Kidney (tissue), 14 donors: ENCODE measurements around the gene NCOA3. TPM values are rescaled to one million over a fixed set of nuclear protein-coding genes. Genes with fewer than 3 reads are reported as not detected.
"Not testable (repeated sequence)": the region's sequence is repeated elsewhere in the genome, so short reads cannot be mapped to it uniquely, and the experiment has no call there.

Source experiments
- DNase-seq, 5 donors: peaks; one replicate each; pipeline ENCODE4 v3.0.0-alpha.2; 2013 to 2020
- FAIRE-seq: peaks from 2 replicates; lab custom pipeline; 2012; peaks lifted over from hg19 to GRCh38; lab: Jason Lieb, UNC
- H3K27ac ChIP-seq, 2 donors: one replicate each; pipeline ENCODE4 v1.7.0; 2013; ENCODE audit warnings: low read depth in 2 of 2, low read length in 2 of 2, inconsistent platforms in 1 of 2
- H3K27me3 ChIP-seq: one replicate; pipeline ENCODE4 v1.7.1; 2013; ENCODE audit warnings: low read length, inconsistent platforms; ENCODE audit not compliant: control insufficient read depth, insufficient read depth
- H3K36me3 ChIP-seq, 3 donors: one replicate each; pipeline versions ENCODE4 v1.7.0 to v1.7.1; 2013; ENCODE audit warnings: low read length in 3 of 3, control low read depth in 1 of 3, inconsistent platforms in 1 of 3; ENCODE audit not compliant: insufficient read depth in 3 of 3, control insufficient read depth in 2 of 3
- H3K4me1 ChIP-seq, 3 donors: one replicate each; pipeline versions ENCODE4 v1.7.0 to v1.7.1; 2013; ENCODE audit warnings: low read length in 3 of 3, inconsistent platforms in 1 of 3, low read depth in 1 of 3; ENCODE audit not compliant: control insufficient read depth in 2 of 3, insufficient read depth in 2 of 3
- H3K4me3 ChIP-seq, 3 donors: one replicate each; pipeline versions ENCODE4 v1.7.0 to v1.8.1; 2013; ENCODE audit warnings: low read length in 3 of 3, control low read depth in 1 of 3, inconsistent platforms in 1 of 3
- H3K9ac ChIP-seq, 3 donors: one replicate each; pipeline versions ENCODE4 v1.7.0 to v1.7.1; 2013; ENCODE audit warnings: low read length in 3 of 3, control low read depth in 1 of 3, inconsistent platforms in 1 of 3
- H3K9me3 ChIP-seq, 3 donors: one replicate each; pipeline versions ENCODE4 v1.7.0 to v1.7.1; 2013; ENCODE audit warnings: low read length in 3 of 3, control low read depth in 1 of 3, inconsistent platforms in 1 of 3; ENCODE audit not compliant: control insufficient read depth in 2 of 3, insufficient read depth in 1 of 3
- CTCF ChIP-seq: IDR thresholded peaks from 3 replicates; pipeline ENCODE4 v1.5.1; 2012; ENCODE audit warnings: mild to moderate bottlenecking, moderate library complexity, borderline replicate concordance; ENCODE audit not compliant: insufficient read depth; ENCODE audit errors: extremely low read depth
- intact Hi-C: fragments of 100-400 bp; cut with DNase I; formaldehyde crosslinking; loops from one replicate; pipeline ENCODE4 v1.11.1; 2022
- polyA plus RNA-seq: library from polyadenylated mRNA; stranded (reverse); fragments of 350-450 nt; fragmentation: Illumina TruSeq; extraction: RNeasy Lipid Tissue Mini Kit (QIAGEN cat#74804); gene quantifications from one replicate; pipeline ENCODE4 v1.2.3, GENCODE V29; 2014; ENCODE audit warnings: low read depth, low replicate concordance; ENCODE audit not compliant: insufficient read depth
- total RNA-seq: library from RNA; stranded (reverse); fragmentation: NEBNext Ultra II Directional; extraction: Animal tissue kit (Norgen Biotek cat#: 25700); gene quantifications from one replicate; pipeline ENCODE4 v1.2.1, GENCODE V29; 2021
- donor health status: control.
- donor health status: control.
- donor health status: control.
- donor health status: control.
- donor health status: control.
- donor health status: DM: yes; HTN: yes; CAD: no.
- donor health status: Normal renal cell carcinoma (clear cell type).

The NCOA3 gene
- total and polyA plus RNA-seq, 2 donors from 2014 or later = 4.9 to 38.8 TPM

- FAIRE-seq (no peak), DNase-seq (no peak)
- Histone ChIP-seq H3K27ac (no peak overlapping the region), H3K36me3 (no peaks in the 10 kb centered on the region), H3K27me3 (no peaks in the 10 kb centered on the region), H3K9me3 (no peaks in the 10 kb centered on the region), H3K9ac (no peak overlapping the region), H3K4me3 (no peak overlapping the region), H3K4me1 (peaks cover 0 to 16% (median 5%) of the 10 kb centered on the region in 3 donors)
- intact Hi-C loops = no loop called here
- TF ChIP-seq CTCF = no peak
Measured at GRCh38 chr20:47499053-47499452, 2.6 kb upstream of the NCOA3 start.

- H3K36me3 ChIP-seq, H3K9ac ChIP-seq, H3K27me3 ChIP-seq, FAIRE-seq, H3K4me3 ChIP-seq, H3K9me3 ChIP-seq, intact Hi-C loops, H3K27ac ChIP-seq, DNase-seq: not testable (repeated sequence)
- peaks cover 0 to 16% (median 5%) of the 10 kb centered on the region in 3 donors for H3K4me1 ChIP-seq
Measured at GRCh38 chr20:47500082-47500481, 1.6 kb upstream of the NCOA3 start.

- Histone ChIP-seq H3K27ac (no peak overlapping the region), H3K27me3 (no peaks in the 10 kb centered on the region), H3K9ac (no peak overlapping the region), H3K9me3 (no peaks in the 10 kb centered on the region), H3K4me3 (no peak overlapping the region), H3K36me3 (no peaks in the 10 kb centered on the region), H3K4me1 (peaks cover 0 to 16% (median 5%) of the 10 kb centered on the region in 3 donors)
- no peak for TF ChIP-seq CTCF
- FAIRE-seq (no peak), DNase-seq (no peak)
- intact Hi-C loops = no loop called here
Measured at GRCh38 chr20:47500554-47500953, 1.1 kb upstream of the NCOA3 start.

GRCh38 chr20:47501116-47501481 is 588 bp upstream of the NCOA3 start:
- Histone ChIP-seq H3K36me3 (no peaks in the 10 kb centered on the region), H3K4me1 (peaks cover 0 to 16% (median 5%) of the 10 kb centered on the region in 3 donors), H3K9me3 (no peaks in the 10 kb centered on the region), H3K27ac (peak overlapping the region; percentile 91 to 92), H3K27me3 (no peaks in the 10 kb centered on the region), H3K4me3 (peak overlapping the region; percentile 78 to 95 (median 85)), H3K9ac (peak overlapping the region; percentile 67 to 91 (median 90))
- DNase-seq = no peak
- no peak for TF ChIP-seq CTCF
- intact Hi-C loops = no loop called here
- no peak for FAIRE-seq
